ENCODE data around the gene FAM117B. TPM values are rescaled to one million over a fixed set of nuclear protein-coding genes. Genes with fewer than 3 reads are reported as not detected.
"Not testable (repeated sequence)": the region's sequence is repeated elsewhere in the genome, so short reads cannot be mapped to it uniquely, and the experiment has no call there.

The FAM117B gene
- total RNA-seq, 1 experiment from 2014 or later: 2.4 TPM

DNA sequence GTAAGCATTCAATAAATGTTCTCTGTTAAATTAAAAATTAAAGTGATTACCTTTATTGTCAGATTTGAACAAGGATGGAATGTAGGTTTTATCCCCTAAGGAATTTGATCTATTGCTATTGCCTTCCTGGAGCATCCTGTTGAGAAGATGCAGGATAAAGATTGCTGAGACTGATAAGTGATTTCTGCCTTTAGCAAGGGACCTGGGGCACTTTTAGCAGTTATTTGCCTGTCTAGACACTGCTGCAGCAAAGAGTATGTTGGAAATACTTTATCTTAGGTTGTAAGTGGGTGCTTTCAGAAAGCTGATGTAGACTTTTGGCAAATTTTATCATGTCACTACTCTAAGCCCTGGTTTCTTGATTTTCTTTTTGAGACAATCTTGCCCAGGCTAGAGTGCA is 69.5 kb downstream of the FAM117B start:
- H3K36me3 Mint-ChIP-seq (ENCODE audit: insufficient read depth, unreplicated experiment): no peaks in the 10 kb centered on the region
- DNase-seq (ENCODE audit: unreplicated experiment): no peak
- H3K4me3 Mint-ChIP-seq (ENCODE audit: unreplicated experiment): no peak overlapping the region
- TF ChIP-seq, protein P1, sequence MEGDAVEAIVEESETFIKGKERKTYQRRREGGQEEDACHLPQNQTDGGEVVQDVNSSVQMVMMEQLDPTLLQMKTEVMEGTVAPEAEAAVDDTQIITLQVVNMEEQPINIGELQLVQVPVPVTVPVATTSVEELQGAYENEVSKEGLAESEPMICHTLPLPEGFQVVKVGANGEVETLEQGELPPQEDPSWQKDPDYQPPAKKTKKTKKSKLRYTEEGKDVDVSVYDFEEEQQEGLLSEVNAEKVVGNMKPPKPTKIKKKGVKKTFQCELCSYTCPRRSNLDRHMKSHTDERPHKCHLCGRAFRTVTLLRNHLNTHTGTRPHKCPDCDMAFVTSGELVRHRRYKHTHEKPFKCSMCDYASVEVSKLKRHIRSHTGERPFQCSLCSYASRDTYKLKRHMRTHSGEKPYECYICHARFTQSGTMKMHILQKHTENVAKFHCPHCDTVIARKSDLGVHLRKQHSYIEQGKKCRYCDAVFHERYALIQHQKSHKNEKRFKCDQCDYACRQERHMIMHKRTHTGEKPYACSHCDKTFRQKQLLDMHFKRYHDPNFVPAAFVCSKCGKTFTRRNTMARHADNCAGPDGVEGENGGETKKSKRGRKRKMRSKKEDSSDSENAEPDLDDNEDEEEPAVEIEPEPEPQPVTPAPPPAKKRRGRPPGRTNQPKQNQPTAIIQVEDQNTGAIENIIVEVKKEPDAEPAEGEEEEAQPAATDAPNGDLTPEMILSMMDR (IDR thresholded peaks at IDR 0.05; ENCODE audit: unreplicated experiment): no peak
- peaks cover 6% of the 10 kb centered on the region for H3K4me1 Mint-ChIP-seq (ENCODE audit: insufficient read depth, unreplicated experiment)
- intact Hi-C loops (cut with micrococcal nuclease): no loop called here
- no TSS peak for BruUV-seq (replicated peaks)
- H3K27ac Mint-ChIP-seq (ENCODE audit: low read depth, unreplicated experiment): no peak overlapping the region
- H3K27me3 Mint-ChIP-seq (ENCODE audit: insufficient read depth, unreplicated experiment): no peaks in the 10 kb centered on the region
- POLR2A ChIA-PET: no interaction called here
- CTCF ChIA-PET: interaction anchor here (0.6 kb wide), 1 partner anchor 70 kb away, joined by 3 read pairs; the partner anchor contains the start of gene FAM117B
- H3K9me3 Mint-ChIP-seq (ENCODE audit: unreplicated experiment): no peaks in the 10 kb centered on the region

DNA sequence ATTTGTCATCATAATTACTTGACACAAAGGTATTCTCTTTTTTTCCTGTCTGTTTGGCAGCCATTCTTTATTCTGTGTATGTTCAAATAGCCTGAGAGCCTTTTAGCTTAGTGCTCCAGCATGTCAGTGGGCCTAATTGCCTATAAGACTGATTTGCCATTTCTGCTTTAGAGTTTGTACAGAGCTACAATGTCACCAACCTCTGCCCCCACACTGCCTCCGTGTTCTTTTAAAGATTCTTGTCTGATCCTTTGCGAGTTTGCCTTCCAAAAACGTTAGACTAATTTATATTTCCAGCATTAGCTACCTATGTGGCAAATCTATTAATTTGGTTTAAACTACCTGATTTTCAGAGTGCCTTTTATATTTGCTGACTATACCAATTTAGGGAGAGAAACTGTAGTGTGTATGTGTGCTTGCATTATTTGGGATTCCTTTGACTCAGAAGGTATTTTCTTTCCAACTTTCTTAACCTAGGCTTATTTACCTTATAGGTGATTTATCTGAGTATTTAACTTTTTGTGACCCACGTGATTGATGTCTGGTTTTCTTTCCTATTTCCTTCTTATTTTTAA is 70.8 kb downstream of the FAM117B start:
- intact Hi-C loops (cut with micrococcal nuclease): no loop called here
- CTCF ChIA-PET: interaction anchor here (0.6 kb wide), 1 partner anchor 67 kb away, joined by 3 read pairs; no protein-coding TSS in a partner anchor

DNA sequence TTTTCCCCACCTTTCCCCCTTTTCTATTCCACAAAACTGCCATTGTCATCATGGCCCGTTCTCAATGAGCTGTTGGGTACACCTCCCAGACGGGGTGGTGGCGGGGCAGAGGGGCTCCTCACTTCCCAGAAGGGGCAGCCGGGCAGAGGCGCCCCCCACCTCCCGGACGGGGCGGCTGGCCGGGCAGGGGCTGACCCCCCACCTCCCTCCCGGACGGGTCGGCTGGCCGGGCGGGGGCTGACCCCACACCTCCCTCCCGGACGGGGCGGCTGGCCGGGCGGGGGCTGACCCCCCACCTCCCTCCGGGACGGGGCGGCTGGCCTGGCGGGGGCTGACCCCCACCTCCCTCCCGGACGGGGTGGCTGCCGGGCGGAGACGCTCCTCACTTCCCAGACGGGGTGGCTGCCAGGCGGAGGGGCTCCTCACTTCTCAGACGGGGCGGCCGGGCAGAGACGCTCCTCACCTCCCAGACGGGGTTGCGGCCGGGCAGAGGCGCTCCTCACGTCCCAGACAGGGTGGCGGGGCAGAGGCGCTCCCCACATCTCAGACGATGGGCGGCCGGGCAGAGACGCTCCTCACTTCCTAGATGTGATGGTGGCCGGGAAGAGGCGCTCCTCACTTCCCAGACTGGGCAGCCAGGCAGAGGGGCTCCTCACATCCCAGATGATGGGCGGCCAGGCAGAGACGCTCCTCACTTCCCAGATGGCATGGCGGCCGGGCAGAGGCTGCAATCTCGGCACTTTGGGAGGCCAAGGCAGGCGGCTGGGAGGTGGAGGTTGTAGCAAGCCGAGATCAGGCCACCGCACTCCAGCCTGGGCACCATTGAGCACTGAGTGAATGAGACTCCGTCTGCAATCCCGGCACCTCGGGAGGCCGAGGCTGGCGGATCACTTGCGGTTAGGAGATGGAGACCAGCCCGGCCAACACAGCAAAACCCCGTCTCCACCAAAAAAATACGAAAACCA is 80.5 kb downstream of the FAM117B start:
- H3K27ac Mint-ChIP-seq (ENCODE audit: low read depth, unreplicated experiment); H3K27me3 Mint-ChIP-seq (ENCODE audit: insufficient read depth, unreplicated experiment); H3K4me3 Mint-ChIP-seq (ENCODE audit: unreplicated experiment); H3K36me3 Mint-ChIP-seq (ENCODE audit: insufficient read depth, unreplicated experiment); POLR2A ChIA-PET; intact Hi-C loops (cut with micrococcal nuclease); CTCF ChIA-PET; DNase-seq (ENCODE audit: unreplicated experiment); BruUV-seq (replicated peaks): not testable (repeated sequence)
- peaks cover 12% of the 10 kb centered on the region for H3K4me1 Mint-ChIP-seq (ENCODE audit: insufficient read depth, unreplicated experiment)
- peaks cover 33% of the 10 kb centered on the region for H3K9me3 Mint-ChIP-seq (ENCODE audit: unreplicated experiment)

More for the DNA sequence above, 70.8 kb downstream of the FAM117B start:
- Mint-ChIP-seq H3K27me3 (ENCODE audit: insufficient read depth, unreplicated experiment) (no peaks in the 10 kb centered on the region), H3K27ac (ENCODE audit: low read depth, unreplicated experiment) (peak overlapping the region; percentile 63), H3K4me3 (ENCODE audit: unreplicated experiment) (no peak overlapping the region), H3K4me1 (ENCODE audit: insufficient read depth, unreplicated experiment) (peaks cover 6% of the 10 kb centered on the region), H3K36me3 (ENCODE audit: insufficient read depth, unreplicated experiment) (no peaks in the 10 kb centered on the region), H3K9me3 (ENCODE audit: unreplicated experiment) (no peaks in the 10 kb centered on the region)
- POLR2A ChIA-PET: interaction anchor here (1.2 kb wide), 1 partner anchor 11 kb away, joined by 3 read pairs; no protein-coding TSS in a partner anchor
- BruUV-seq (replicated peaks): no TSS peak
- TF ChIP-seq, protein P1 (IDR thresholded peaks at IDR 0.05; ENCODE audit: unreplicated experiment): no peak
- no peak for DNase-seq (ENCODE audit: unreplicated experiment)

DNA sequence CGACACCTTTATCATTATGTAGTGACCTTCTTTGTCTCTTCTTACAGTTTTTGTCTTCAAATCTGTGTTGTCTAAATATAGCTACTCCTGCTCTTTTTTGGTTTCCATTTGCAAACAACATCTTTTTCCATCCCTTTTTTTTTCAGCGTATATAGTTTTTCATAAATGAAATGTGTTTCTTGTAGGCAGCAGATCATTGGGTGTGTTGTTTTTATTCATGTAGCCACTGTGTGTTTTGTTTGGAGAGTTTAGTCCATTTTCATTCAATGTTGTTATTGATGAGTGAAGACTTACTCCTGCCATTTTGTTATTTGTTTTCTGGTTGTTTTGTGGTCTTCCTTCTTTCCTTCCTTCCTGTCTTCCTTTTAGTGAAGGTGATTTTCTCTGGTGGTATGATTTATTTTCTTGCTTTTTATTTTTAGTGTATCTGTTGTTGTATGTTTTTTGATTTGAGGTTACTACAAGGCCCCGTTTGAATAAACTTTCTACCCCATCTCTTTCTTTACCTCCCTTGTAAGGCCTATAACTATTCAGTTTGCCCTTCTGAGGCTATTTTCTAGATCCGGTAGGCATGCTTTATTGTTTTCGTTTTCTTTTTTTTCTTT is 81.4 kb downstream of the FAM117B start:
- peaks cover 33% of the 10 kb centered on the region for H3K9me3 Mint-ChIP-seq (ENCODE audit: unreplicated experiment)
- H3K36me3 Mint-ChIP-seq (ENCODE audit: insufficient read depth, unreplicated experiment): peaks cover 5% of the 10 kb centered on the region
- POLR2A ChIA-PET: interaction anchor here (0.6 to 3.0 kb wide), 5 partner anchors 10 to 311 kb away, joined by 3 to 16 read pairs (median 3); partner anchors contain the start of gene FAM117B
- no peak overlapping the region for H3K27ac Mint-ChIP-seq (ENCODE audit: low read depth, unreplicated experiment)
- H3K4me1 Mint-ChIP-seq (ENCODE audit: insufficient read depth, unreplicated experiment): peaks cover 12% of the 10 kb centered on the region
- no peak overlapping the region for H3K4me3 Mint-ChIP-seq (ENCODE audit: unreplicated experiment)
- BruUV-seq (replicated peaks): no TSS peak
- CTCF ChIA-PET: interaction anchor here (2.5 kb wide), 1 partner anchor 127 kb away, joined by 12 read pairs; no protein-coding TSS in a partner anchor
- DNase-seq (ENCODE audit: unreplicated experiment): no peak
- H3K27me3 Mint-ChIP-seq (ENCODE audit: insufficient read depth, unreplicated experiment): no peaks in the 10 kb centered on the region
- intact Hi-C loops (cut with micrococcal nuclease): no loop called here
- TF ChIP-seq, protein P1 (IDR thresholded peaks at IDR 0.05; ENCODE audit: unreplicated experiment): no peak
